HG02840 (cell line): ENCODE results near the gene VTI1A.

ENCODE experiments used
- ATAC-seq: cut with Tn5 transposase; IDR thresholded peaks from one replicate; pipeline ENCODE4 v1.9.1; 2021; ENCODE audit warnings: mild to moderate bottlenecking, moderate library complexity, moderate number of reproducible peaks; ENCODE audit not compliant: unreplicated experiment, low FRiP score

VTI1A gene

DNA sequence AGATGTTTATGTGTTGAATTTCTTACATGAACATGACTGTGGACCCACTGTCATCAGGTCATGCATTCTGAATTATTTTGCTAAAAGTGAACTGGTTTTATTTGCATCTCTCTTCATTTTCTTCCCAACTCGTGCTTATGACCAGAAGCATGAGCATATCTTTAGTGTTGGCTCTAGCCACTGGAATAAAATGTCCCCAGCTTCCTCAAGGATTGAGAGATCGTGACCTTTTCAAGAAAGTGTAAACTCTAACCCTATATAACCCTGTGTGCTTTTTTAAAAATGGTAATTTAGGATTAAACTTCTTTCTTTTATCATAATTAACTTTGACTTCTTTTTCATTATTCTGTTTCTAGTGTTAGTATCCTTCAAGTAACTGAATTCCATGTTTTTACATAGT is 55.5 kb downstream of the VTI1A start:
- ATAC-seq: no peak

DNA sequence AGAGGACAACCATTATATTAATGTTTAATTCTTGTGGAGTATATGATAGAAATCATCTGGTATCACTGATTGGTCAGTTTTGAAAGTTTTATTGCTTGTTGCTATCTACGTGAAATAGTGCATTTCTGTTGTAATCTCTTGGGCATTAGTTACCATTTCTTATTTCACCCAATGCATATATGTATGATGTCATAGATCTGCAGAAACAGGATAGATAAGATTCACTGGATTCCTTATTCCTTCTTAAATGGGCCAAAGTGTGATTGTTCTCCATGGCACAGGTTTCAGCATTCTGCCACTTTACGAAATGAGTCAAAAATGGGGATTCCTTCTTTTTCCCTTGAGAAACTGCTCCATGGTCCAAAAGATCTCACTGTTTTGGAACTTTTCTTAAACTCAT is 56.6 kb downstream of the VTI1A start:
- no peak for ATAC-seq

DNA sequence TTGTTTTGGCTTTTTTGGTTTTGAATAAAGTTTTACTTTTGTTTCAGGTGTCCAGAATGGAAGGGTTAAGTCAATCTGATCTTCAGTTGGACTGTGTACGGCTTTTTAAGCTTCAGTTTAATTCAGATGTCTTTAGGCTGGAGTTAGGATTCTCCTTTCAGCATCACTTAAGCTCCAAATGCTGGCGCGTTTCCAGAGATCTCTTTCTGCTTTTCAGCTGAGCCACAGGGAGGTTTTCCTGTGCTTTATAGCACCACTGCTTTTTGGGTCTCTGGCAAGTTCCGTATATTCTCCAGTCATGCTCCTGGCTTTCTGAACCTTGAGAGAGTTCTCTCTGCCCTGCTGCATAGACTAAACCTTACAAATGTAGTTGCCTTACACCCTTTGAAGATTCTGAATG is 60.0 kb downstream of the VTI1A start:
- ATAC-seq: no peak

DNA sequence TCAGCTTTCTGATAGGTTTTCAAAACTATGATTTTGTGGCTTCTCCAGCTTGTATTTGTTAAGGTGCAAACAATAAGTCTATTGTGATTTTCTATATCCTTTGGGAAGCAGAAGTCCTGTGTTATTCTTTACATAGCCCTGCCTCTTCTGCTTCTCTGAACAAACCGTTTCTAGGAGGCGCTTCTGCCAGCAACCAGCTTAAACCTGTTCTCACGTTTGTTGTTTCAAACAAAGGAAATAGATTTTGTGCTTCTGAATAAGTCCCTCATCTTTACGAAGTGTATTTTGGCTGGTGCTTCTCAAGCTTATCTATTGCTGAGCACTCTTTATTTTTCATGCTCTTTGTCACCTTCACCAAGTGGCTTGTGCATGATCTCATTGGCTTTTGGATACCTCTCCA is 61.0 kb downstream of the VTI1A start:
- no peak for ATAC-seq

DNA sequence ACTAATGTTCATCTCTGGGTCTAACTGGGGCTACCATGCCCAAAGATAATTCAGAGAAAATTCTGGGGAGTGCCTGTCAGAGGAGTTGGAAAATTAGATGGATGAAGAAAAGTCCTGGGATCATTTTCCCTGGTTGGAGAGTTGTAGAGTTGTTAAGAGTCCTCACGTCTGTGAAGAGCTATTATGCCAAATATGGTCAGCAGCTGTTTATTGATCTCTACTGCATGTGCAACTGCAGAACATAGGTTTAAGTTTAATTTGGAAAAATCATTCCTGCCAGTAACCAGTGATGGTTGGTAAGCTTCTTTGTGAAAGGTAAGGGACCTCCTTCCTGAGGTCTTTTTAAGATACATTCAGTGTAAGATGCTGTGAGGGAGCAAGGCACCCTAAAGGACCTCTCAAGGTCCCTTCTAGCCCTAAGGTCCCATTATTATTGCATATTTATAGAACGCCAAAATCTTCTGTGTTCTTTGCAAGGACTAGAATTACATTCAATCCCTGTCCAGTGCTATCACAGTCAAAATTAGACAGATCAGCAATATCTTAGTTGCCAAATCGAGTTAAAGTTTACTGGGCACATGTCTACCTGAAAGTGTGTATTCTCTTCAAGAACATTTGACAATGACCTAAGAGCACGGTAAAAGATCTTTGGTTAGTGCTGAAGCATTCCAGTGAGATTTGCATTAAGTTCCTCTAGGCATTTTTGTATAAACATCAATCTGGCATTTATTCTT is 62.7 kb downstream of the VTI1A start:
- ATAC-seq: no peak

DNA sequence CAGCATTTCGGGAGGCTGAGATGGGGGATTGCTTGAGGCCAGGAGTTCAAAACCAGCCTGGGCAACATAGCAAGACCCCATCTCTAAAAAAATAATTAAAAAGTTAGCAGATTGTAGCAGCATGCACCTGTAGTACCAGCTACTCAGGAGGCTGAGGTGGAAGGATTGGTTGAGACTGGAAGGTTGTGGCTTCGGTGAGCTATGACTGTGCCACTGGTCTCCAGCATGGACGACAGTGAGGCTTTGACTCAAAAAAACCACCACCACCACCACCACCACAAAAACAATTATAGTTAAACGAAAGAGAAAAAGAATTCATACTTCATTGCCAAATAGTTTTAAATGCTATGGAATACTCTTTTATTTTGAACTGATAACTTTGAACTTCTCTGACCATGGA is 63.4 kb downstream of the VTI1A start:
- no peak for ATAC-seq

DNA sequence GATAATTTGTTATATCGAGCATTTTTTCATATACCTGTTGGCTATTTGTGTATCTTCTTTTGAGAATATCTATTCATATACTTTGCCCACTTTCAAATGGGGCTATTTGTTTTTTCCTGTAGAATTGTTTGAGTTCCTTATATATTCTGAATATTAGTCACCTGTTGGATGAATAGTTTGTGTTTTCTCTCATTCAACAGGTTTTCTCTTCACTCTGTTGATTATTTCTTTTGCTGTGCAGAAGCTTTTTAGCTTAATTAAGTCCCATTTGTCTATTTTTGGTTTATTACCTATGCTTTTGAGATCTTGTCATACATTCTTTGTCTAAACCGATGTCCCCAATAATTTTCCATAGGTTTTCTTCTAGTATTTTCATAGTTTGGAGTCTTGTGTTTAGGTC is 65.3 kb downstream of the VTI1A start:
- ATAC-seq: no peak

DNA sequence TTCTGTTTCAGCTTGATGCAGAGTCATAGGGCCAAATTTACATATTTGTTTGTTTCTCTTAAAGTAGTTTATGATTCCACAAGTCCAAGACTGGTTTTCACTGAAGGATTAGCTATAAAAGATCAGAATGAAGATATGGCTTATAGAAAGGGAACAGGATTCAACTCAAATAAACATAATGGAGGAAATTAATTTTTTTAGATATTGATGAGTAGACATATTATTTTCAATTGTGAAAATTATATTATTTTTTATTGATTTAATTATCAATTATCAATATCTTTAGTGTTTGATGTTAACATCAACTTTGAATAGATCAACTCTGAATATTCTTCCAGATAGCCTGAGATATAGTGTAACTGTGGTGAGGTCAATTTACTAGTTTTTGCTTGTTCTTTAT is 68.1 kb downstream of the VTI1A start:
- no peak for ATAC-seq

DNA sequence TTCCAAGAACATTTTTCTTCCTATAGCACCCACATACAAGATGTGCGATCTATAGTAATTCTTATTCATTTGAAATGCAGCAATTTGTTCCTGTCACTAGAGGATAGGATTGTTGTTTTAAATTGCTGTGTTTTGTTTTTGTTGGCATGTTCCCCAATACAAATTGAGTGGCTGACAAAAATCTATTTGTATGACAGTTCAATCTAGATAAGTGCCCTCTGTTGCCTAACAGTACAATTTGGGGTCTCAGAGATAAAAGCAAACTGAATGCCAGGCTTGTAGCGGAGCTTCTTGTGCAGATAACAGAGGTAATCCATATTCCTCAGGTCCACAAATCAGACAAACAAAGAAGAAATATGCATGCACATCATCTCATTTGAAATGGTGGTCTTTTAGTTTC is 68.8 kb downstream of the VTI1A start:
- ATAC-seq: no peak

DNA sequence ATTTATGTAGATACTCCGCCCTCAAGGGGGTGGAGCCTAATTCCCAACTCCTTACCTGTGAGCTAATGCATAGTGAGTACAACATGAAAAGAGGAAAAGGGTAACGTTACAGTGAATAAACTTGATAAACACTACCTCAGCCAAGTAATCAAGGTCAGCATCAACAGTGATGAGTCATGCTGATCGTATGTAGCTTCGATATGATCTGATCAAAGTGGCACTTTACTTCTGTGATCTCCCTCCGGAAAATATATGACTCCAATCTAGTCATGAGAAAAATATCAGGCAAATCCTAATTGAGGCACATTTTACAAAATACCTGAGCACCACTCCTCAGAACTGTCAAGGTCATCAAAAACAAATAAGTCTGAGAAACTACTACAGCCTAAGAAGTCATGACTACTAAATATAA is 70.4 kb downstream of the VTI1A start:
- ATAC-seq: no peak

DNA sequence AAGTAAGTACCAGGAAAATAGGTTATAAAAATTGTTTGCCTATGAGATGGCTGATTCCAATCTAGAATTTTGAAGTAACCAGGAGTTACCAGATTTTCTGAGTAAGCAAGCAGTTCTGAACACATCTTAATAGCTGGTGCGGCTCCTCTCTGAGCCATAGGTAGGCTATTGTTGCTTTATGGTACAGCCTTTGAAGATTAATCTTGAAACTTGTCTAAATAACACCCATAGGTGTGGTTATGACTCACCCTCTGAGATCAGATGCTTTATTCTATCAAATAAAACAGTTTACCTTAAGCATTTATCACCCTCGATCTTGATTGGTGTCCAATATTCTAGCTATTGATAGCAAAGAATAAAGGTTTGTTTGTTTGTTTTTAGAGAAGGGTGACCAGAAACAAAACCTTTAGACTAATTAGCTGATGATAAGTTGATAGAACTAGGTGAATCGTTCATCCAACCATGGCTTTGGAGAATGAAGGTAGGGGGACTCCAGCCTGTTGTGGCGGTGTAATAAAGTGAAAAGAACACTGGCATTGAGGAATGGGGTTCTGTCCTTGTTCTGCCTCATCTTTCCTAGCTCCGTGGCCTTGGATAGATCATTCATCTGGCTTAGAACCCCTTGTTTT is 72.2 kb downstream of the VTI1A start:
- ATAC-seq: peak; percentile 67

DNA sequence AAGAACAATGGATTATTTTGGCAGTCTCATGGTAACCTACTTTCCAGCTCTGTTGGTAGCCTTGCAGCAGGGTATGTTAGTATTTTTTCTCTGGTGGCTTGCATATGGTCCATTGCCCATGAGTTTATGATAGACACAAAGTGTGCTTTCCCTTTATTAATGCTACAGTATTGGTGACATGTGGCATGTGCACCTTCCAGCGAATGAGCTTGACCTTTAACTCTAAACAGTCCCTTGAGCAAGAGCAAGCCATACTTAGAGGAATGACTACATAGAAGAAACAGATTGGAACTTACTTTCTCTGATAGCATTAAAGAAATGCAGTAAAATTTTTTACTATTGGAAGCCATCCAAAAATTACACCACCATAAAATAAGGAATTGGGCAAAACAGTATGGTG is 73.9 kb downstream of the VTI1A start:
- ATAC-seq: no peak

DNA sequence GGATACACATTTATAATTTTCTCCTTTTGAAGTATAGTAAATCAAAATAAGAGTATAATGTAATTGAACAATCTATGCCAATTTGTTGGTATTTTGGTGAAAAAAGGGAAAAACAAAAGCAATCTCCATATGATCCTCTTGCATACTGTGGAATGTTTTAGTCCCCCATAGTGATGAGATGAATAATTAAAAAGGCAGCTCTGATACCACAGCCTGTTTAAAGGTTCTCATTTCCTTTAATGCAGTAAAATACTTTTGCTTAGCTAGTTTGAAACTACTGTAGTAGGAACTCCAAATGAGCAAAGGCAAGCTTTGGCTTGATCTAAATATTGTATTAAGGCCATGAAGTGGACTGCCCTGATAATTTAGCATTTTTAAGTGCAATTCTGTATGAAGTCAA is 77.6 kb downstream of the VTI1A start:
- ATAC-seq: no peak

DNA sequence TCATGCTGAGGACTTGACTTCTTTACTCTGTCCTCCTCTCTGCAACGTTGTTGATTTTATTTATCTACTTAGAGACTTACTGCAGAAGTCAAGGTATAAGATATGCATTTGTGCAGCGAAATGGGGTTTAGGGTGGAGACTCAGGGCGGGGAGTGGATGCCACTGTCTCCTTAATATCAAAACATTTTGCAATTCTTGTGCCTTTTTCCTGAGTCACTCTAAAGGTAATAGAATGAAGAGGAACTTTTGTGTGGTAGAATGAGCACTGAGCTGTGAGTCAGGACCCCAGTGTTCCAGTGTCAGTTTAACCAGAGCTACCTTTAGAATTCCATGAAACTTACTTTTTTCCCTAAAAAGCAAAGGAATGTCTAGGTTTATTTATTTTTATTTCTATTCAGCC is 78.2 kb downstream of the VTI1A start:
- ATAC-seq: no peak

DNA sequence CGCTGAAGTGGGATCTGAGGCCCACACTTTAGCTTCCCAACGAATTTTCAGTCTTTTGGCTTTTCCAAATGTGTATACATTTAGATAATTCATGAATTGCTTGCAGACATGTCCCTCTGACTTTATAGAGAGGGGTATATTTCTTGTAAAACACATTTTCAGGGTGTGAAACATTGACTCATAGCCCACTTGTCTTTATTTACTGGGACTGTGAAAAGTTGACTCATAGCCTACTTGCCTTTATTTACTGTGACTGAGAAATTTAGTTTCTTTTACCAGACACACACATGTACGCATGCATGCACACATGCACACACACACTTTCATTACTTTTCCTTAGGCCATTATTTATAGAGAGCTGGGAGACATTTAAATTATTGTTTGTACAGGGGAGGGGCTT is 79.1 kb downstream of the VTI1A start:
- ATAC-seq: no peak

DNA sequence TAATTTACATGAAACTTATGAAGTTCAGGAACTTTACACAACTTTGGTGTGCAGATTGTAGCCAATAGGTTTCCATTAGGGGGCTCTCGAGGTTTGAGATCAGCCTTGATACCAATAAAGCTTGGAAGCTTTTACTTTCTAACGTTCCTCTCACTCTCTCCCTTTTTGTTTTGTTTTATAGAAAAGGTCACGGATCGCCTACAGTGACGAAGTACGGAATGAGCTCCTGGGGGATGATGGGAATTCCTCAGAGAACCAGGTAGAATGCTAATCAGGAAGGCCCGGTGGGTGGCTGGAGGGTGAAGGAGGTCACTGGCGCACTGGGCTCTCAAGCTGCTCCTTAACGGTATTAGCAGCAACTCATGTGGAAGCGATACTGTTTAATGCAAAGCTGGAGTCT is 79.9 kb downstream of the VTI1A start:
- ATAC-seq: no peak

DNA sequence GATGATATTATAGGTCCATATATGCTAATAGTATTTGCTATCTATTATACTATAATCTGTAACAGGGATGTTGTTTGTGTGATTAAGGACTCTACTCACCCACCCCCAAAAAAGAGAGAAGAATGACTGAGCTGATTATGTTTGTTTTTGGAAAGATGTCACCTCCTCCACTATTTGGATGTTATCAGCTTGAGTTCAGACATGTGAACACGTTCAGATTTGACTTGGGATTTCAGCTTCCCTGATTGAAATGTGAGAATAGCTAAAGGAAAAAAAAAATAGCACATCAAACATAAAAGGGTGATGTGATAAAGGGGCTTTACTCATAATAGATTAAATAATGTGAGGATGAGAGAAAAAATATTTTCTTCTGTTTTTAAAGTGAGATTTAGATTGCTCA is 81.2 kb downstream of the VTI1A start:
- no peak for ATAC-seq

DNA sequence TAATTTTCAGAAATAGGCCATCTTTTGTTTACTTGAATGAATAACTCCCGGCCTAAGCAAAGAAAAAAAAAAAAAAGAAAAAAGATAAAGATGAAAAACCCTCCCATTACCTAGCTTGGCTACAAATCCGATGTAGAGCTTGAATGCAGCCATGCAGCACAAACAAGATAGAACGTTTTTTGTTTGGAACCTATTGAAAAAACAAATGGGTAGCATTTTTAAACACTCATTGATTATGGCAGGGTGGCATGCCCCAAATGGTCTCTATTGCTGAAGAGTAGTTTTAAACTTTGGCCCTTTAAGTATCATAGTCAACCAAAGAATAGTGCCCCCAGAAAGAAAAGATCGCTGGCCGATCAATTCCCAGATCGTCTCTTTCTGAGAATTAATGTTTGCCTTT is 84.4 kb downstream of the VTI1A start:
- ATAC-seq: no peak

DNA sequence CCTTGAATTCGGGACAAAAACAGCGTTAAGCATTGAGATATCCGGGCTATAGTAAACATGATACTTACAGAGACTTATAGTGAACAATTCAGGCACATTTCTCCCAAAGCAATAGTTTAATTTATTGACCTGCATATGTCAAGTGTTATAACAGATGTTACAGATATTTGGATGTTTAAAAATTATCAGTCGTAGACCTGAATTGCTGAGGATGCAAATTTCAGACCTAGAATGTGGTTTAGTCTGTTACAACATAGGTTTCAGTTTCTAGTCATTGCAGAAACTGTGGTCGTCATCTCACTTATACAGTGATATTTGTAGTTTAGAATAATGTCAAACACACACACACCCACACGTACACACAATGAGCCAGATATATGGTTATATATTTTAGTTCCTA is 85.2 kb downstream of the VTI1A start:
- peak; percentile 95 for ATAC-seq

DNA sequence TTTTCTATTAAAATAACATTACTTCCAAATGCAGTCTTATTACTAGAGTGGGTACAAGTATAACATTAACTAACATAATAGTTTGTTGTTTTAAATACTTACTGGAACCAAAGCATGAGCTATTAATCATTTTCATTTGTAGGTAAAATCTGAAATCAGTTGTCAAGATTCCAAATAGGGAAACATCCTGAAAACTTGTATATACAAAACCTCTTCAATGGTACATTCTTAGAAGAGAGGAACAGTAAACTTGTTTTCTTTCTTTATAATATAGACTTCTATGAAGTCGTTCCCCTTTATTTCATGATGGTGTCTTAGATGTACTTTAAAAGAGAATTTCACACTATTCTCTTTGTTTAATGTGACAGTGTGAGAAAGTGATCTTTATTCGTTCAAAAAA is 85.9 kb downstream of the VTI1A start:
- no peak for ATAC-seq

DNA sequence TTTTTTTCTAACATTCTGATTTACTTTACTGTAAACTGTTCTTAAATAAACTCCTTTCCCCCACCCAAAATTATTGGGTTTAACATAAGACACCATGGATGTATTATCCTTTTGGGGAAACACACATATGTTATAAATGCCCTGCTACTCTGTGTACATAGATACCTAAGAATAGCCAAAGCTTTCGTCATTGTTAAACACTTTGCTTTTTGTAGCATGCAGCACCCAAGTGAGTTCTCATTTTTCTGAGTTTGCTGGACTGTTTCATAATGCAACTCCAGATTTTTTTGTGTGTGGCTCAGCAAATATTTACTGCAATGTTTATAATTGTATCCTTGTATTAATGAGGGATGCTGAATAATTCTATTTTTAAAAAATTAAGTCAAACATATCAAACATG is 86.9 kb downstream of the VTI1A start:
- ATAC-seq: no peak

DNA sequence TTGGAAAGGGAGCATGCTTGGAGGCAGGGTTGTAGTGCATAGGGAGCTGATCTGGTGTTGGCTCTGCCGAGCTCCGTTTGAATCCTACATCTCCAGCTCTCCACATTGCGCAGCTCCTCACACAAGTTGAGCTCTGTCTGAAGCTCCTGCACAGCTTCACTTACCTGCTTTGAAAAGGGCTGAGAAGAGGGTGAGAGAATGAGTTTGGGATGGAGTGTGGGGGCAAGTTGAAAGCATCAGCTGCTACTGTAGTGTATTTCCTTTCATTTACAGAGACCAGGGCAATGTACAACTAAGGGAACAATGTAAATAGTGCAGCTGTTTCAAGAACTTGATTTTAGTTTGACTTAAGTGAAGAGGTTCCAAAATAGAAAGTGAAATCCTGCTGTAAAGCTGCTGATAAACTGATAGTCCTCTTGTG is 88.5 kb downstream of the VTI1A start:
- ATAC-seq: peak; percentile 46
